NK-92 treated with Interleukin-12 subunit alpha and Interleukin-12 subunit beta, amount 100 ng/mL, for 24 hours (cell line): Measurements from ENCODE around the gene FADD.

Experiments
- DNase-seq: peaks from one replicate; lab custom pipeline; 2025; lab: John Stamatoyannopoulos, UW

FADD gene

GRCh38 chr11:70233962-70234361 is 30.9 kb downstream of the FADD start:
- no peak for DNase-seq

GRCh38 chr11:70240337-70240736 is 37.2 kb downstream of the FADD start:
- no peak for DNase-seq

- no peak for DNase-seq
Measured at GRCh38 chr11:70241709-70242108, 38.6 kb downstream of the FADD start.

GRCh38 chr11:70242885-70243284 is 39.8 kb downstream of the FADD start:
- no peak for DNase-seq

- no peak for DNase-seq
Measured at GRCh38 chr11:70243912-70244652, 41.0 kb downstream of the FADD start.

- no peak for DNase-seq
Measured at GRCh38 chr11:70244698-70245097, 41.6 kb downstream of the FADD start.

- DNase-seq, result no peak
Measured at GRCh38 chr11:70246196-70246595, 43.1 kb downstream of the FADD start.

- no peak for DNase-seq
Measured at GRCh38 chr11:70247042-70247709, 44.1 kb downstream of the FADD start.

- DNase-seq, result no peak
Measured at GRCh38 chr11:70247710-70248072, 44.6 kb downstream of the FADD start.

- DNase-seq, result no peak
Measured at GRCh38 chr11:70250876-70251658, 48.0 kb downstream of the FADD start.

- no peak for DNase-seq
Measured at GRCh38 chr11:70251659-70252321, 48.7 kb downstream of the FADD start.

- peak; percentile 29 for DNase-seq
Measured at GRCh38 chr11:70252844-70253243, 49.7 kb downstream of the FADD start.

- DNase-seq, result no peak
Measured at GRCh38 chr11:70255477-70256116, 52.5 kb downstream of the FADD start.
